Neural crest cell (in vitro differentiated cells): ENCODE results near the gene OSBPL8. TPM values are rescaled to one million over a fixed set of nuclear protein-coding genes. Genes with fewer than 3 reads are reported as not detected.

Source experiments
- DNase-seq: peaks from one replicate; pipeline ENCODE4 v3.0.0; 2021; ENCODE audit warnings: low read depth, mixed read lengths, low spot score
- H3K27ac Mint-ChIP-seq: one replicate; pipeline ENCODE4 v1.8.0; 2021; ENCODE audit warnings: mild to moderate bottlenecking, mixed read lengths; ENCODE audit not compliant: unreplicated experiment
- H3K27me3 Mint-ChIP-seq: 2 replicates; pipeline ENCODE4 v1.8.0; 2021; ENCODE audit warnings: low read depth, mild to moderate bottlenecking, mixed read lengths
- H3K36me3 Mint-ChIP-seq: 2 replicates; pipeline ENCODE4 v1.8.0; 2021; ENCODE audit warnings: low read depth, mild to moderate bottlenecking, mixed read lengths
- H3K4me1 Mint-ChIP-seq: 2 replicates; pipeline ENCODE4 v1.8.0; 2021; ENCODE audit warnings: mixed read lengths
- H3K4me3 Mint-ChIP-seq: one replicate; pipeline ENCODE4 v1.8.0; 2021; ENCODE audit warnings: mild to moderate bottlenecking, mixed read lengths
- H3K9me3 Mint-ChIP-seq: 2 replicates; pipeline ENCODE4 v1.8.0; 2021; ENCODE audit warnings: mixed read lengths
- CTCF ChIP-seq: fragments of 200-600 bp; sonication (generic); conservative IDR thresholded peaks from 2 replicates; pipeline ENCODE4 v1.5.0; 2021; ENCODE audit warnings: antibody characterized with exemption, mild to moderate bottlenecking
- total RNA-seq: library from RNA; stranded (reverse); gene quantifications from 2 replicates; pipeline ENCODE4 v1.2.1, GENCODE V29; 2021

OSBPL8 gene
- total RNA-seq, 1 donor from 2014 or later: 75.8 TPM

- Mint-ChIP-seq H3K4me3 (no peak overlapping the region), H3K27ac (no peak overlapping the region), H3K4me1 (peaks cover 6% of the 10 kb centered on the region), H3K36me3 (peaks cover 4% of the 10 kb centered on the region), H3K27me3 (no peaks in the 10 kb centered on the region), H3K9me3 (peaks cover under 1% of the 10 kb centered on the region)
- no peak for TF ChIP-seq CTCF
- DNase-seq: no peak
These were observed 30.2 kb downstream of the OSBPL8 start for GRCh38 chr12:76529226-76529918.

- Mint-ChIP-seq H3K27me3 (no peaks in the 10 kb centered on the region), H3K27ac (no peak overlapping the region), H3K4me3 (no peak overlapping the region)
These were observed 36.2 kb downstream of the OSBPL8 start for GRCh38 chr12:76523408-76523807.

DNA sequence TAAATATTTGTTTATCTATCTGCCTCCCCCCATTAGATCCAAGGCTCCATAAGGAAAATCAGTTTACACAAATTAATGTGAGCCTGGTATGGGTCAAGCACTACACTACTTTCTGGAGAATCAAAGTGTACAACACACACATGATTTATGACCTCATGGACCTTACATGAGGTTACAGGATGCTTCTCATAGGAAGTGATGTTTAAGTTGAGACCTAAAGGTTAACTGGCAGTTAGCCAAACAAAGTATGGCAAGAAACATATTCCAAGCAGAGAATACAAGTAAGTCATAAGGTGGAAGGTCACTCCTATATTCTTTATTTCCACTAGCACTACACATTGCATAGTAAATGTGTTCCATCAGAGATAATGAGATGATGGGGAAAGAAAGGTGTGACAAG lies 39.2 kb downstream of the OSBPL8 start:
- no peaks in the 10 kb centered on the region for H3K27me3 Mint-ChIP-seq
- TF ChIP-seq CTCF: no peak
- H3K4me3 Mint-ChIP-seq: no peak overlapping the region
- peaks cover 45% of the 10 kb centered on the region for H3K36me3 Mint-ChIP-seq
- H3K9me3 Mint-ChIP-seq: peaks cover 27% of the 10 kb centered on the region
- peaks cover 9% of the 10 kb centered on the region for H3K4me1 Mint-ChIP-seq
- no peak overlapping the region for H3K27ac Mint-ChIP-seq
- DNase-seq: no peak

More at GRCh38 chr12:76523408-76523807, 36.2 kb downstream of the OSBPL8 start:
- no peak for DNase-seq
- Mint-ChIP-seq H3K9me3 (peaks cover 22% of the 10 kb centered on the region), H3K36me3 (peaks cover 32% of the 10 kb centered on the region), H3K4me1 (peaks cover 5% of the 10 kb centered on the region)
- TF ChIP-seq CTCF: no peak

DNA sequence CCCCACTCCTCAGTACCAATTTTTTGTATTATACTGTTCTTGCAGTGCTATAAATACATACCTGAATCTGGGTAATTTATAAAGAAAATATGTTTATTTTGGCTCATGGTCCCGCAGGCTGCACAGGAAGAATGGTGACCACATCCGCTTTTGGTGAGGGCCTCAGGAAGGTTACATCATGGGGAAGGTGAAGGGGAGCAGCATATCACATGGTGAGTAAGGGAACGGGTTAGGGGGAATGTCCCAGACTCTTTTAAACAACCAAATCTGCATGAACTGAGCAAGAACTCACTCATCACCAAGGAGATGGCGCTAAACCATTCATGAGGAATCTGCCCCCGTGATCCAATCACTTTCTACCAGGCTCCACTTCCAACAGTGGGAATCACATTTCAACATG lies 40.0 kb downstream of the OSBPL8 start:
- no peak overlapping the region for H3K4me3 Mint-ChIP-seq
- H3K36me3 Mint-ChIP-seq: peaks cover 53% of the 10 kb centered on the region
- DNase-seq: no peak
- H3K9me3 Mint-ChIP-seq: peaks cover 31% of the 10 kb centered on the region
- no peaks in the 10 kb centered on the region for H3K27me3 Mint-ChIP-seq
- peaks cover 9% of the 10 kb centered on the region for H3K4me1 Mint-ChIP-seq
- no peak for TF ChIP-seq CTCF
- H3K27ac Mint-ChIP-seq: peak overlapping the region; percentile 53

- TF ChIP-seq CTCF: no peak
- Mint-ChIP-seq H3K27me3 (no peaks in the 10 kb centered on the region), H3K9me3 (peaks cover 32% of the 10 kb centered on the region), H3K36me3 (peaks cover 55% of the 10 kb centered on the region), H3K4me1 (peaks cover 9% of the 10 kb centered on the region), H3K4me3 (no peak overlapping the region), H3K27ac (no peak overlapping the region)
- DNase-seq: no peak
These were observed 40.9 kb downstream of the OSBPL8 start for GRCh38 chr12:76518699-76519098.
